ENCODE measurements around the gene PDCD1.

PDCD1 gene

DNA sequence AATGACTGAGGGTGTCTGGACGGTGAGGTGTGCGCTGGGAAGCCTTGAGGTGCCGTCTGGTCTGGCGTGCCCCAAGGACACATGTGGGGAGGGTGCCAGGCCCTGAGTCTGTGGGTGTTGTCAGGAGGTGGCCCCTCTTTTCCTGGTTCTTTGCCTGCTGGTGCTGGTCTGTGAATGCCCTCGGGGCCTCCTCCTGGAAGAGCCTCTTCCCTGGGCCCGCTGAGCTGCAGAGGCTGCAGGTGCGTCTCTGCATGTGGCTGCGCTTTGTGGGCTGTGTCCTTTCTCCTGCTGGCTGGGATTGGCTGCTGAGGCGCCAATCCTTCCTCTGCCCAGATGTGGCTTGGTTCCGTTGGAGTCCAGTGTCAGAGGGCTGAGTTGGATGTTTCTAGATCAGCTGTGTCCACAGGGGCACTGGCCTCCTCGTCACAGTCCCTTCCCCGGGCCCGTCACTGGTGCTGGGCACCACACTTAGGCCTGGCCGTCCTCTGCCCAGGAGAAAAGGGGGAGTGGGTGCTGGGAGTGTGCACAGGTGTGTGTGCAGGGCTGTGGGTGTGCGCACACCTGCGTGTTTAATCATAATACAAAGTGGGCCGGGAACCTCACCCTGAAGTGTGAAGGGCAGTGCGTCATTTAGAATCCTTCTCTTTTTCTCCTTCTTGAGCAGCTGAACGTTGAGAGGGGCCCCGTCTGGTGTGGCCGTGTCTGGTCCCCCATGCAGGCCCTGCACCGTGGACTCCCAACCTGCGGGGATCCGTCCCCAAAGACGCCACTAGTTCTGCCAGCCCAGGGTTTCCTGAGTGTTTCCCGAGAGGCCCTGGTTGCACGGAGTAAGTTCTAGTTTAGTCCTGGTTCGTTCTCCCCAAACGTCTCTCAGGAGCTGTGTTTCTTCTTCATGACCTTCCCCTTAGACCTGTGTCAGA is 46.4 kb upstream of the PDCD1 start (continued):
- no peak for TF ChIP-seq ZNF776 (tag by site-specific recombination; IDR thresholded peaks at IDR 0.05; ENCODE audit: borderline replicate concordance)

DNA sequence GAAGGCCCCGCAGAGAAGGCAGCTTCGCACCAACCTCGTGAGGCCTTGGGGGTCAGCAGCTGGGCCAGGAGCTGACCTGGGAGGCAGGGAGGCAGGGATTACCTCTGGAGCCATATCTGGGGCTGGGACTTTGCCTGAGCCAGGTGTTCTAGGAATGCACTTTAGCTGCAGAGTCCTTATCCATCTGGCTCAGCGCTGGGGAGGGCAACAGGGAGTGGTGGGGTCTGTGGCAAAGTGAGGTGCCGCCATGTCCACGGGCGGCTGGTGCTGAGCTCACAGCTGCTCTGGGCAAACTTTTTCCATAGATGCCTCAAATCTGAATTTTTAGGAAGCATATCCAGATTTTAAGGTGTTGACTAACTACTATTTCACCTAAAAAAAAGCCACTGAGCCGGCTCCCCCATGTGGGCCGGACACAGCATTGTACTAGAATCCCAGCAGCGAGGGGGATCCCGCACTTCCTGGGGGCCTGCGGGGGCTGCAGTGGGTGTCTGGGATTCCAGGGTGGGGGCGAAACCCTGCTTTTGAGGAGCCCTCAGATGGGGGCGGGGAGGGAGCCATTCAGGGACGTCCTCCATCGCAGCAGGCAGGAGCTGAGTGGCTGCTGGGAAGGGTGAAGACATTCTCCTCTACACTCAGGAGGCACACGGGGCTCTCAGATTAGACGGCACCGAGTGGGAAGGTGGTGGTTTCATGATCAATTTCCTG is 45.5 kb upstream of the PDCD1 start:
- Histone ChIP-seq H3K27ac (ENCODE audit: extremely low read depth, low read depth, low read length) (no peak overlapping the region), H3K4me1 (ENCODE audit: control insufficient read depth, insufficient read depth, low read length) (no peaks in the 10 kb centered on the region), H3K9me3 (ENCODE audit: control insufficient read depth, insufficient read depth, low read depth, low read length) (no peaks in the 10 kb centered on the region), H3K4me3 (ENCODE audit: low read depth, low read length) (no peak overlapping the region), H3K36me3 (ENCODE audit: control insufficient read depth in 2 of 2, insufficient read depth in 1 of 2, low read length in 2 of 2) (no peaks in the 10 kb centered on the region)
- ChIA-PET CTCF (interaction anchor here (0.7 kb wide), 1 partner anchor 47 kb away, joined by 4 read pairs; no protein-coding TSS in a partner anchor), POLR2A (interaction anchor here (1.2 kb wide), 1 partner anchor 10 kb away, joined by 3 read pairs; no protein-coding TSS in a partner anchor)
- TF ChIP-seq KLF9 (tag by site-specific recombination; IDR thresholded peaks at IDR 0.05; ENCODE audit: low read depth) (no peak), ZFP3 (tag by site-specific recombination; IDR thresholded peaks at IDR 0.05; ENCODE audit: low read depth) (no peak), ZNF629 (tag by site-specific recombination; IDR thresholded peaks at IDR 0.05) (no peak), ZNF48 (tag by site-specific recombination; IDR thresholded peaks at IDR 0.05) (no peak), HOXC10 (CRISPR knock-in tag; IDR thresholded peaks at IDR 0.05) (no peak), FEZF1 (tag by site-specific recombination; IDR thresholded peaks at IDR 0.05) (no peak), YY2 (tag by site-specific recombination; IDR thresholded peaks at IDR 0.05) (no peak), ZNF624 (tag by site-specific recombination; IDR thresholded peaks at IDR 0.05) (no peak), ZNF544 (tag by site-specific recombination; IDR thresholded peaks at IDR 0.05) (no peak), ZSCAN30 (tag by site-specific recombination; IDR thresholded peaks at IDR 0.05) (no peak), PRDM1 (tag by site-specific recombination; IDR thresholded peaks at IDR 0.05) (no peak), ZNF549 (tag by site-specific recombination; IDR thresholded peaks at IDR 0.05) (no peak)

DNA sequence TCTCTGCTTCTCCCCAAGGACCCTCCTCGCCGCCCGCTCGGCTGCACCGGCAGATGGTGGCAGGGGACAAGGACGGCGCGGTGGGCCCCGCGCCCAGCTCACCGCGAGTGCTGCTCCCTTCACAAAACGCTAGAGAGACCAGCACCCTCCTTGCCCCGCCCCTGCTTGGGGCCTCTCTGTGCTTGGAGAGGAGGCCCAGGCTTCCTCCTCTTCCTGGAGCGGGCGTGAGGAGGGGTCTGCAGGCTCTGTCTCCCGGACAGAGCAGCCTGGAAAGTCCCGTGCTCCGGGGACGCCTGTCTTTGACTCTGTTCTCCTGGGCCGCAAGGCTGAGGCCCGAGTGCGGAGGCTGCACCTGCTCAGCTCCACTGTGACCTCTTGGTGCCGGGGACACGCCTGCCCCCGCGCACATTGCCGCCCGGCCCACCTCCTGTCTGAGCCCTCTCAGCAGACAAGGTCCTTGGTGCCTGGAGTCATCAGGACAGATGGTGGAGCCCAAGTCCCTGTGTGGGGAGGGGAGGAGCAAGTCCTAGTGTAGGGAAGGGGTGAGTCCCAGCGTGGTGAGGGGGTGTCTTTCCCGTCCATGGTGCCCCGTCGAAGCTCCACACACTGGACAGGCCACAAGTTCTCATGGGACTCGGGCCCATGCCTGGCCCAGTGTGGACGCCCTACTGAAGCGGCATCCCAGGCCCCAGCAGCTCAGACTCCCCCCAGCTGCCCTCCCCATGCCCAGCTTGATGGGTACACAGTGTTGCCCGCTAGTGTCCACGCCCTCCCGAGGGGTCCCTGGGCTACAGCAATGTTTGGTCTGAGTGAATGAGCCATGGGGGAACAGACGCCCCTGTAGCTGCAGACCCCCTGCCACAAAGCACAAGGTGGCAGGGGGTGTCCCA is 44.7 kb upstream of the PDCD1 start:
- H3K36me3 ChIP-seq (ENCODE audit: control insufficient read depth in 2 of 2, insufficient read depth in 1 of 2, low read length in 2 of 2): no peaks in the 10 kb centered on the region
- TF ChIP-seq ZNF670 (tag by site-specific recombination; IDR thresholded peaks at IDR 0.05; ENCODE audit: low read depth) (no peak), ZNF837 (tag by site-specific recombination; IDR thresholded peaks at IDR 0.05) (no peak)
- H3K4me1 ChIP-seq (ENCODE audit: control insufficient read depth, insufficient read depth, low read length): no peaks in the 10 kb centered on the region
- no peak overlapping the region for H3K27ac ChIP-seq (ENCODE audit: extremely low read depth, low read depth, low read length)
- POLR2A ChIA-PET: no interaction called here
- CTCF ChIA-PET: no interaction called here
- no peaks in the 10 kb centered on the region for H3K9me3 ChIP-seq (ENCODE audit: control insufficient read depth, insufficient read depth, low read depth, low read length)
- no peak overlapping the region for H3K4me3 ChIP-seq (ENCODE audit: low read depth, low read length)

- Histone ChIP-seq H3K27ac (ENCODE audit: extremely low read depth, low read depth, low read length) (no peak overlapping the region), H3K4me1 (ENCODE audit: control insufficient read depth, insufficient read depth, low read length) (no peaks in the 10 kb centered on the region), H3K36me3 (ENCODE audit: control insufficient read depth in 2 of 2, insufficient read depth in 1 of 2, low read length in 2 of 2) (no peaks in the 10 kb centered on the region), H3K4me3 (ENCODE audit: low read depth, low read length) (no peak overlapping the region), H3K9me3 (ENCODE audit: control insufficient read depth, insufficient read depth, low read depth, low read length) (no peaks in the 10 kb centered on the region)
- no peak for TF ChIP-seq ZNF571 (tag by site-specific recombination; IDR thresholded peaks at IDR 0.05)
- no peak for TF ChIP-seq ZNF785 (tag by site-specific recombination; IDR thresholded peaks at IDR 0.05)
- no peak for TF ChIP-seq ZNF169 (tag by site-specific recombination; IDR thresholded peaks at IDR 0.05)
- TF ChIP-seq ZNF596 (tag by site-specific recombination; IDR thresholded peaks at IDR 0.05): no peak
- no peak for TF ChIP-seq ZNF558 (tag by site-specific recombination; IDR thresholded peaks at IDR 0.05)
- TF ChIP-seq MEIS1 (CRISPR knock-in tag; IDR thresholded peaks at IDR 0.05; ENCODE audit: borderline replicate concordance): no peak
- TF ChIP-seq, protein P1, sequence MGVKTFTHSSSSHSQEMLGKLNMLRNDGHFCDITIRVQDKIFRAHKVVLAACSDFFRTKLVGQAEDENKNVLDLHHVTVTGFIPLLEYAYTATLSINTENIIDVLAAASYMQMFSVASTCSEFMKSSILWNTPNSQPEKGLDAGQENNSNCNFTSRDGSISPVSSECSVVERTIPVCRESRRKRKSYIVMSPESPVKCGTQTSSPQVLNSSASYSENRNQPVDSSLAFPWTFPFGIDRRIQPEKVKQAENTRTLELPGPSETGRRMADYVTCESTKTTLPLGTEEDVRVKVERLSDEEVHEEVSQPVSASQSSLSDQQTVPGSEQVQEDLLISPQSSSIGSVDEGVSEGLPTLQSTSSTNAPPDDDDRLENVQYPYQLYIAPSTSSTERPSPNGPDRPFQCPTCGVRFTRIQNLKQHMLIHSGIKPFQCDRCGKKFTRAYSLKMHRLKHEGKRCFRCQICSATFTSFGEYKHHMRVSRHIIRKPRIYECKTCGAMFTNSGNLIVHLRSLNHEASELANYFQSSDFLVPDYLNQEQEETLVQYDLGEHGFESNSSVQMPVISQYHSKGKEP (tag by site-specific recombination; IDR thresholded peaks at IDR 0.05): no peak
- TF ChIP-seq ZNF175 (tag by site-specific recombination; IDR thresholded peaks at IDR 0.05): no peak
- CTCF ChIA-PET: interaction anchor here (0.6 kb wide), 1 partner anchor 110 kb away, joined by 3 read pairs; no protein-coding TSS in a partner anchor
- POLR2A ChIA-PET: no interaction called here
Measured at GRCh38 chr2:241902357-241902991, 43.8 kb upstream of the PDCD1 start.

All from HEK293 (cell line).